GM13977 (cell line): ENCODE measurements around the gene ANKRA2.

Experiments
- DNase-seq: peaks from one replicate; pipeline ENCODE4 v3.0.0; 2012; ENCODE audit warnings: low spot score
- in situ Hi-C: fragments of 300-500 bp; cut with MboI; formaldehyde crosslinking; loops from one replicate; pipeline ENCODE4 v1.12.0; 2022; ENCODE audit warnings: low sequenced_read_pairs, low pct_unique_long_range_greater_than_20kb, mixed read lengths, inconsistent platforms; ENCODE audit not compliant: unreplicated experiment
- TF ChIP-seq, protein P1 (sequence below): IDR thresholded peaks from 2 replicates; pipeline ENCODE4 v1.5.1; 2012; ENCODE audit warnings: mild to moderate bottlenecking, control low read depth; ENCODE audit not compliant: insufficient read depth; ENCODE audit errors: extremely low read depth, missing control alignments

The ANKRA2 gene

GRCh38 chr5:73552642-73553041 lies 12.8 kb downstream of the ANKRA2 start:
- TF ChIP-seq, protein P1, sequence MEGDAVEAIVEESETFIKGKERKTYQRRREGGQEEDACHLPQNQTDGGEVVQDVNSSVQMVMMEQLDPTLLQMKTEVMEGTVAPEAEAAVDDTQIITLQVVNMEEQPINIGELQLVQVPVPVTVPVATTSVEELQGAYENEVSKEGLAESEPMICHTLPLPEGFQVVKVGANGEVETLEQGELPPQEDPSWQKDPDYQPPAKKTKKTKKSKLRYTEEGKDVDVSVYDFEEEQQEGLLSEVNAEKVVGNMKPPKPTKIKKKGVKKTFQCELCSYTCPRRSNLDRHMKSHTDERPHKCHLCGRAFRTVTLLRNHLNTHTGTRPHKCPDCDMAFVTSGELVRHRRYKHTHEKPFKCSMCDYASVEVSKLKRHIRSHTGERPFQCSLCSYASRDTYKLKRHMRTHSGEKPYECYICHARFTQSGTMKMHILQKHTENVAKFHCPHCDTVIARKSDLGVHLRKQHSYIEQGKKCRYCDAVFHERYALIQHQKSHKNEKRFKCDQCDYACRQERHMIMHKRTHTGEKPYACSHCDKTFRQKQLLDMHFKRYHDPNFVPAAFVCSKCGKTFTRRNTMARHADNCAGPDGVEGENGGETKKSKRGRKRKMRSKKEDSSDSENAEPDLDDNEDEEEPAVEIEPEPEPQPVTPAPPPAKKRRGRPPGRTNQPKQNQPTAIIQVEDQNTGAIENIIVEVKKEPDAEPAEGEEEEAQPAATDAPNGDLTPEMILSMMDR = no peak
- DNase-seq = no peak
- in situ Hi-C loops = no loop called here

DNA sequence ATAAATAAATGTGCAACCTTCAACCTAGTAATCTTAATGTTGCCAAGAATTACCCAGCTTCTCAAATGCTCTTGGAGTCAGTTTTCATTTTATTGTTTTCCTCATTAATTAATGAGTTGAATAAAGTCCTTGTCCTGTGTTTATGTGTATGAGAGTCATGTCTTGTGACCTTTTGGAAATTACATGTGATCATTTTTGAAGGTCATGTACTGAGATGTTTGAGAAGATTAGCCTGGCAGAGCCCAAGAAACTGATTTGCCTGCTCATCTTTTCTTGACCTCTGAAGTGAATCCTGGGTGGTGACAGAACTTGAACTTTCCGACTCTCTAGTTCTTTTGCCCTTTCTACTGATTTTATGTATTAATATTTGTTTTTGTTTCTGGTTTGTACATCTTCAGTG lies 15.4 kb downstream of the ANKRA2 start:
- TF ChIP-seq, protein P1 = no peak
- no peak for DNase-seq
- in situ Hi-C loops = no loop called here

- DNase-seq = no peak
Measured at GRCh38 chr5:73545403-73545779, 20.0 kb downstream of the ANKRA2 start.

GRCh38 chr5:73544429-73545402 lies 20.7 kb downstream of the ANKRA2 start:
- TF ChIP-seq, protein P1 = no peak
- in situ Hi-C loops = no loop called here
- DNase-seq = no peak

More at GRCh38 chr5:73545403-73545779, 20.0 kb downstream of the ANKRA2 start:
- in situ Hi-C loops = no loop called here
- TF ChIP-seq, protein P1 = no peak

GRCh38 chr5:73542020-73542419 lies 23.4 kb downstream of the ANKRA2 start:
- in situ Hi-C loops = no loop called here
- TF ChIP-seq, protein P1 = no peak
- no peak for DNase-seq

- in situ Hi-C loops = no loop called here
- DNase-seq = no peak
- TF ChIP-seq, protein P1 = no peak
Measured at GRCh38 chr5:73540192-73540591, 25.2 kb downstream of the ANKRA2 start.
